Neural cell (in vitro differentiated cells): ENCODE data around the gene FARP1.

ENCODE experiments used
- EZH2 ChIP-seq: fragments of 200-600, 300-800 bp; shearing (Covaris generic), sonication (generic); IDR thresholded peaks from 2 replicates; pipeline ENCODE4 v1.6.1; 2014; ENCODE audit warnings: antibody characterized with exemption, low read length, borderline replicate concordance, mild to moderate bottlenecking; ENCODE audit not compliant: insufficient read depth, poor library complexity, severe bottlenecking
- TAF1 ChIP-seq: IDR thresholded peaks from 2 replicates; pipeline ENCODE4 v1.6.1; 2012; ENCODE audit warnings: low read depth

DNA sequence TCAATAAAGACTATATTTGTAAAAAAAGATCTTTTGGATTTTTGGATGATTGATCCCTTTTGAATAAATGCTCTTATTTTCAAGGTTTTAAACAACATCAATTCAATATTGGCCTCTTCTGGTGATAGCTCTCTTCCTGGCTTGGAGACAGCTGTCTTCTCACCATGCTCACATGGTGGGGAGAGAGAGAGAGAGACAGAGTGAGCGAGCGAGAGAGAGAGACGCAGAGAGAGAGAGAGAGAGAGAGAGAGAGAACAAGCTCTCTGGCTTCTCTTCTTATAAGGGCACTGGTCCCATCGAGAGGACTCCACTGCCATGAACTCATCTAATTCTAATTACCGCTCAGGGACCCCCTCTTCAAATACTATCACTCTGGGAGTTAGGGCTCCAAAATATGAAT, 32.1 kb upstream of the FARP1 start:
- TF ChIP-seq EZH2: no peak
- no peak for TF ChIP-seq TAF1
